ENCODE data around the gene NRDC.

Gene NRDC

GRCh38 chr1:51878616-51879336, at the start of gene NRDC:
TSS of gene NRDC (minus strand) at chr1:51878727. CDS start at chr1:51878615, 112 bp downstream.
- Mint-ChIP-seq H3K36me3 (ENCODE audit: insufficient read depth) (peaks cover 9% of the 10 kb centered on the region), H3K27me3 (peaks cover 31% of the 10 kb centered on the region), H3K4me3 (no peak within 1 kb of the TSS), H3K9me3 (no peaks in the 10 kb centered on the region), H3K27ac (ENCODE audit: low read depth) (no peak within 1 kb of the TSS), H3K4me1 (peaks cover 18% of the 10 kb centered on the region)
- DNase-seq (ENCODE audit: low spot score in 2 of 2) (peak; percentile 97 to 100), ATAC-seq (replicated peaks; ENCODE audit: extremely low read depth, poor library complexity, severe bottlenecking) (peak; percentile 96)

GRCh38 chr1:51927029-51927428, 48.5 kb upstream of the NRDC start:
- H3K36me3 Mint-ChIP-seq (ENCODE audit: insufficient read depth) = no peaks in the 10 kb centered on the region
- no peak for ATAC-seq (replicated peaks; ENCODE audit: extremely low read depth, poor library complexity, severe bottlenecking)
- H3K4me1 Mint-ChIP-seq = no peaks in the 10 kb centered on the region
- no peaks in the 10 kb centered on the region for H3K27me3 Mint-ChIP-seq
- DNase-seq (ENCODE audit: low spot score in 2 of 2) = no peak
- no peak overlapping the region for H3K4me3 Mint-ChIP-seq
- H3K27ac Mint-ChIP-seq (ENCODE audit: low read depth) = no peak overlapping the region
- no peaks in the 10 kb centered on the region for H3K9me3 Mint-ChIP-seq

GRCh38 chr1:51926171-51926812, 47.8 kb upstream of the NRDC start:
- H3K9me3 Mint-ChIP-seq = no peaks in the 10 kb centered on the region
- H3K36me3 Mint-ChIP-seq (ENCODE audit: insufficient read depth) = no peaks in the 10 kb centered on the region
- no peak for ATAC-seq (replicated peaks; ENCODE audit: extremely low read depth, poor library complexity, severe bottlenecking)
- DNase-seq (ENCODE audit: low spot score in 2 of 2) = no peak
- no peaks in the 10 kb centered on the region for H3K4me1 Mint-ChIP-seq
- no peak overlapping the region for H3K4me3 Mint-ChIP-seq
- no peak overlapping the region for H3K27ac Mint-ChIP-seq (ENCODE audit: low read depth)
- peaks cover 7% of the 10 kb centered on the region for H3K27me3 Mint-ChIP-seq

- H3K4me3 Mint-ChIP-seq = no peak overlapping the region
- H3K27ac Mint-ChIP-seq (ENCODE audit: low read depth) = no peak overlapping the region
- no peaks in the 10 kb centered on the region for H3K36me3 Mint-ChIP-seq (ENCODE audit: insufficient read depth)
- no peaks in the 10 kb centered on the region for H3K4me1 Mint-ChIP-seq
- H3K9me3 Mint-ChIP-seq = no peaks in the 10 kb centered on the region
- ATAC-seq (replicated peaks; ENCODE audit: extremely low read depth, poor library complexity, severe bottlenecking) = no peak
- peaks cover 22% of the 10 kb centered on the region for H3K27me3 Mint-ChIP-seq
- DNase-seq (ENCODE audit: low spot score in 2 of 2) = no peak
Observed at GRCh38 chr1:51924455-51924854, 45.9 kb upstream of the NRDC start.

GRCh38 chr1:51922040-51922439, 43.5 kb upstream of the NRDC start:
- ATAC-seq (replicated peaks; ENCODE audit: extremely low read depth, poor library complexity, severe bottlenecking) (no peak), DNase-seq (ENCODE audit: low spot score in 2 of 2) (no peak)
- H3K4me3 Mint-ChIP-seq = no peak overlapping the region
- no peaks in the 10 kb centered on the region for H3K9me3 Mint-ChIP-seq
- H3K4me1 Mint-ChIP-seq = no peaks in the 10 kb centered on the region
- peaks cover 40% of the 10 kb centered on the region for H3K27me3 Mint-ChIP-seq
- peaks cover 1% of the 10 kb centered on the region for H3K36me3 Mint-ChIP-seq (ENCODE audit: insufficient read depth)
- H3K27ac Mint-ChIP-seq (ENCODE audit: low read depth) = no peak overlapping the region

- no peak overlapping the region for H3K27ac Mint-ChIP-seq (ENCODE audit: low read depth)
- DNase-seq (ENCODE audit: low spot score in 2 of 2) (no peak), ATAC-seq (replicated peaks; ENCODE audit: extremely low read depth, poor library complexity, severe bottlenecking) (no peak)
- H3K4me1 Mint-ChIP-seq = no peaks in the 10 kb centered on the region
- peaks cover 56% of the 10 kb centered on the region for H3K27me3 Mint-ChIP-seq
- H3K4me3 Mint-ChIP-seq = no peak overlapping the region
- no peaks in the 10 kb centered on the region for H3K9me3 Mint-ChIP-seq
- peaks cover 1% of the 10 kb centered on the region for H3K36me3 Mint-ChIP-seq (ENCODE audit: insufficient read depth)
Observed at GRCh38 chr1:51920130-51920529, 41.6 kb upstream of the NRDC start.

GRCh38 chr1:51919684-51920083, 41.2 kb upstream of the NRDC start:
- H3K27me3 Mint-ChIP-seq = peaks cover 60% of the 10 kb centered on the region
- H3K9me3 Mint-ChIP-seq = no peaks in the 10 kb centered on the region
- H3K4me1 Mint-ChIP-seq = no peaks in the 10 kb centered on the region
- no peak overlapping the region for H3K4me3 Mint-ChIP-seq
- ATAC-seq (replicated peaks; ENCODE audit: extremely low read depth, poor library complexity, severe bottlenecking) (no peak), DNase-seq (ENCODE audit: low spot score in 2 of 2) (no peak)
- peaks cover 1% of the 10 kb centered on the region for H3K36me3 Mint-ChIP-seq (ENCODE audit: insufficient read depth)
- no peak overlapping the region for H3K27ac Mint-ChIP-seq (ENCODE audit: low read depth)

GRCh38 chr1:51916587-51917405, 38.3 kb upstream of the NRDC start:
- no peak overlapping the region for H3K27ac Mint-ChIP-seq (ENCODE audit: low read depth)
- H3K4me3 Mint-ChIP-seq = no peak overlapping the region
- DNase-seq (ENCODE audit: low spot score in 2 of 2) = no peak
- peaks cover 82% of the 10 kb centered on the region for H3K27me3 Mint-ChIP-seq
- peaks cover 1% of the 10 kb centered on the region for H3K36me3 Mint-ChIP-seq (ENCODE audit: insufficient read depth)
- H3K4me1 Mint-ChIP-seq = no peaks in the 10 kb centered on the region
- no peak for ATAC-seq (replicated peaks; ENCODE audit: extremely low read depth, poor library complexity, severe bottlenecking)
- no peaks in the 10 kb centered on the region for H3K9me3 Mint-ChIP-seq

GRCh38 chr1:51915951-51916350, 37.4 kb upstream of the NRDC start:
- H3K27ac Mint-ChIP-seq (ENCODE audit: low read depth) = no peak overlapping the region

GRCh38 chr1:51912881-51913280, 34.4 kb upstream of the NRDC start:
- peaks cover 74% of the 10 kb centered on the region for H3K27me3 Mint-ChIP-seq
- H3K27ac Mint-ChIP-seq (ENCODE audit: low read depth) = no peak overlapping the region
- H3K36me3 Mint-ChIP-seq (ENCODE audit: insufficient read depth) = no peaks in the 10 kb centered on the region
- H3K9me3 Mint-ChIP-seq = no peaks in the 10 kb centered on the region
- H3K4me1 Mint-ChIP-seq = no peaks in the 10 kb centered on the region
- no peak overlapping the region for H3K4me3 Mint-ChIP-seq
- DNase-seq (ENCODE audit: low spot score in 2 of 2) (no peak), ATAC-seq (replicated peaks; ENCODE audit: extremely low read depth, poor library complexity, severe bottlenecking) (no peak)

More at GRCh38 chr1:51915951-51916350, 37.4 kb upstream of the NRDC start:
- peaks cover 1% of the 10 kb centered on the region for H3K36me3 Mint-ChIP-seq (ENCODE audit: insufficient read depth)
- ATAC-seq (replicated peaks; ENCODE audit: extremely low read depth, poor library complexity, severe bottlenecking) (no peak), DNase-seq (ENCODE audit: low spot score in 2 of 2) (no peak)
- no peaks in the 10 kb centered on the region for H3K4me1 Mint-ChIP-seq
- H3K27me3 Mint-ChIP-seq = peaks cover 80% of the 10 kb centered on the region
- no peaks in the 10 kb centered on the region for H3K9me3 Mint-ChIP-seq
- H3K4me3 Mint-ChIP-seq = no peak overlapping the region

GRCh38 chr1:51910221-51911000, 31.9 kb upstream of the NRDC start:
- no peak overlapping the region for H3K4me3 Mint-ChIP-seq
- peaks cover 67% of the 10 kb centered on the region for H3K27me3 Mint-ChIP-seq
- no peaks in the 10 kb centered on the region for H3K4me1 Mint-ChIP-seq
- ATAC-seq (replicated peaks; ENCODE audit: extremely low read depth, poor library complexity, severe bottlenecking) = no peak
- no peak for DNase-seq (ENCODE audit: low spot score in 2 of 2)
- H3K27ac Mint-ChIP-seq (ENCODE audit: low read depth) = no peak overlapping the region
- H3K36me3 Mint-ChIP-seq (ENCODE audit: insufficient read depth) = no peaks in the 10 kb centered on the region
- no peaks in the 10 kb centered on the region for H3K9me3 Mint-ChIP-seq

- Mint-ChIP-seq H3K27ac (ENCODE audit: low read depth) (no peak overlapping the region), H3K4me3 (no peak overlapping the region), H3K27me3 (peaks cover 50% of the 10 kb centered on the region), H3K9me3 (no peaks in the 10 kb centered on the region), H3K4me1 (no peaks in the 10 kb centered on the region), H3K36me3 (ENCODE audit: insufficient read depth) (no peaks in the 10 kb centered on the region)
- DNase-seq (ENCODE audit: low spot score in 2 of 2) (no peak), ATAC-seq (replicated peaks; ENCODE audit: extremely low read depth, poor library complexity, severe bottlenecking) (no peak)
Observed at GRCh38 chr1:51908499-51908898, 30.0 kb upstream of the NRDC start.

Measured in central memory CD8-positive, alpha-beta T cell (primary cell).